Fibroblast of lung (primary cell): ENCODE measurements around the gene FAM50B. TPM values are rescaled to one million over a fixed set of nuclear protein-coding genes. Genes with fewer than 3 reads are reported as not detected.
A peak's percentile ranks its signal among the peaks of the same experiment; 100 is the strongest.

ENCODE experiments used
- DNase-seq, 2 donors: peaks; one replicate each; pipeline versions ENCODE4 v3.0.0 to v3.0.0-alpha.2; 2010; ENCODE audit warnings: low read depth in 2 of 2
- H2AFZ ChIP-seq: 2 replicates; pipeline ENCODE4 v1.5.1; 2012; ENCODE audit warnings: low read length, control low read depth, inconsistent platforms
- H3K27ac ChIP-seq: 2 replicates; pipeline ENCODE4 v1.5.1; 2011; ENCODE audit warnings: low read length, control low read depth; ENCODE audit not compliant: insufficient read depth
- H3K27me3 ChIP-seq: 2 replicates; pipeline ENCODE4 v1.5.1; 2011; ENCODE audit warnings: mild to moderate bottlenecking, low read length; ENCODE audit not compliant: control insufficient read depth, insufficient read depth
- H3K36me3 ChIP-seq: 2 replicates; pipeline ENCODE4 v1.5.1; 2011; ENCODE audit warnings: low read length; ENCODE audit not compliant: control insufficient read depth, insufficient read depth
- H3K4me1 ChIP-seq: 2 replicates; pipeline ENCODE4 v1.5.1; 2011; ENCODE audit warnings: low read length; ENCODE audit not compliant: control insufficient read depth, insufficient read depth; ENCODE audit errors: extremely low read depth
- H3K4me2 ChIP-seq: 2 replicates; pipeline ENCODE4 v1.5.1; 2011; ENCODE audit warnings: low read length, control low read depth; ENCODE audit not compliant: insufficient read depth; ENCODE audit errors: extremely low read depth
- H3K4me3 ChIP-seq, 4 experiments: fragments of 200-600 bp in 1 of 4; sonication (generic) in 1 of 4; replicated peaks in 1 of 4; 2 replicates each; pipeline ENCODE4 v1.5.1; 2011 to 2016; ENCODE audit warnings: low read length in 4 of 4, low read depth in 3 of 4, mild to moderate bottlenecking in 3 of 4, control low read depth in 2 of 4, inconsistent platforms in 1 of 4, mixed read lengths in 1 of 4; ENCODE audit not compliant: insufficient read depth in 1 of 4; ENCODE audit errors: control extremely low read depth in 1 of 4
- H3K79me2 ChIP-seq: 2 replicates; pipeline ENCODE4 v1.5.1; 2012; ENCODE audit warnings: mild to moderate bottlenecking, low read length, inconsistent platforms; ENCODE audit not compliant: control insufficient read depth, insufficient read depth
- H3K9ac ChIP-seq: 2 replicates; pipeline ENCODE4 v1.5.1; 2011; ENCODE audit warnings: mild to moderate bottlenecking, low read length, control low read depth; ENCODE audit not compliant: insufficient read depth
- H3K9me3 ChIP-seq: 2 replicates; pipeline ENCODE4 v1.5.1; 2012; ENCODE audit warnings: low read depth, low read length; ENCODE audit not compliant: control insufficient read depth, insufficient read depth
- H4K20me1 ChIP-seq: 2 replicates; pipeline ENCODE4 v1.5.1; 2011; ENCODE audit warnings: low read length; ENCODE audit not compliant: control insufficient read depth, insufficient read depth; ENCODE audit errors: extremely low read depth
- EZH2 ChIP-seq: IDR thresholded peaks from 2 replicates; pipeline ENCODE4 v1.5.1; 2012; ENCODE audit warnings: low read length, control low read depth, mild to moderate bottlenecking; ENCODE audit errors: missing control alignments
- polyA plus RNA-seq, 2 donors: library from polyadenylated mRNA; depleted of rRNA in 1 of 2; stranded (reverse) in 1 of 2; unstranded in 1 of 2; fragments of >200 nt; gene quantifications; 2 replicates each; pipeline ENCODE4 v1.2.1, GENCODE V29; 2011 to 2012; ENCODE audit warnings: missing spikeins in 1 of 2
- total RNA-seq: library from RNA; depleted of rRNA; stranded (reverse); fragments of >200 nt; gene quantifications from 2 replicates; pipeline ENCODE4 v1.2.1, GENCODE V29; 2014
- TF ChIP-seq, protein P1 (sequence below), 2 donors: IDR thresholded peaks in 1 of 2; conservative IDR thresholded peaks in 1 of 2; 1 replicate in 1 of 2; 2 replicates in 1 of 2; pipeline ENCODE4 v1.5.1; 2011 to 2012; ENCODE audit warnings: low read length in 2 of 2, control low read depth in 1 of 2, inconsistent platforms in 1 of 2, low read depth in 1 of 2, mild to moderate bottlenecking in 1 of 2

Gene FAM50B
- total and polyA plus RNA-seq, 2 donors (not counting 1 experiment from before 2014, with no cell fraction given) = 4.2 to 15.7 TPM

DNA sequence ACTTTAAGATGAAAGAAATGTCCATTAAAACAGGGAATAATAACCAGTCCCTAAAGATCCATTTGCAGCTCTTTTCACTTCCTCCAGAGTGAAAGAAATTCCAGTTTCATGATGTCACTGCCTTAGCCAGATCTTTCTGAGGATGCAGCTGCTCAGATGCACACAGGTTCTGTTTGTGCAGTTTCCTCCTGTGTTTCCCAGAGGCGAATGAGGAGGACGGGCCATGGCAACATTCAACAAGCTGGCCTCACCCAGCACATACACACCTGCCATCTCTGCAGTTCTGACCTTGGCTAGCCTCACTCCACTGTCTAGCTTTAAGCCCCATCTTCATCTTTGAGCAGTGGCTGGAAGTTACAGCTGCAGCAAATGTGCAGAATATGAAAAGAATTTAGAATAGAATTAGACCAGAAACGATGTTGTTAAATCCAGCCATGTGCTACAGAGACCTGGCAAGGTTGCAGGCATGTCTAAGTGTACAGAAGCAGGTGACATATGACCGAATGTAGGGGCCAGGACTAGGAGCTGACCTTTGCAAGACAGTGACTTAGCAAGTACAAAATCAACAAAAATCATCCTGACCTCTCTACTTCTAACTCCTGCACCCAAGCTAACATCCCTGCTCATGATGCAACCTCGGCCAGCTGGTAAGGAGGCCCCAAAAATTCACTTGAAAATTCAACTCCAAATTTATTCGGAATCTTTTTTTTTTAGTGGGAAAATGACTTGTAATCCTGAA lies 35.0 kb downstream of the FAM50B start:
- peak; percentile 49 to 75 for DNase-seq
- Histone ChIP-seq H3K4me1 (peaks cover 9% of the 10 kb centered on the region), H3K27ac (no peak overlapping the region), H3K9me3 (no peaks in the 10 kb centered on the region), H2AFZ (no peak overlapping the region), H3K79me2 (no peaks in the 10 kb centered on the region), H3K36me3 (no peaks in the 10 kb centered on the region), H3K4me2 (peak overlapping the region; percentile 26), H4K20me1 (no peaks in the 10 kb centered on the region), H3K27me3 (no peaks in the 10 kb centered on the region), H3K4me3 (no peak overlapping the region), H3K9ac (no peak overlapping the region)
- no peak for TF ChIP-seq EZH2
- TF ChIP-seq, protein P1, sequence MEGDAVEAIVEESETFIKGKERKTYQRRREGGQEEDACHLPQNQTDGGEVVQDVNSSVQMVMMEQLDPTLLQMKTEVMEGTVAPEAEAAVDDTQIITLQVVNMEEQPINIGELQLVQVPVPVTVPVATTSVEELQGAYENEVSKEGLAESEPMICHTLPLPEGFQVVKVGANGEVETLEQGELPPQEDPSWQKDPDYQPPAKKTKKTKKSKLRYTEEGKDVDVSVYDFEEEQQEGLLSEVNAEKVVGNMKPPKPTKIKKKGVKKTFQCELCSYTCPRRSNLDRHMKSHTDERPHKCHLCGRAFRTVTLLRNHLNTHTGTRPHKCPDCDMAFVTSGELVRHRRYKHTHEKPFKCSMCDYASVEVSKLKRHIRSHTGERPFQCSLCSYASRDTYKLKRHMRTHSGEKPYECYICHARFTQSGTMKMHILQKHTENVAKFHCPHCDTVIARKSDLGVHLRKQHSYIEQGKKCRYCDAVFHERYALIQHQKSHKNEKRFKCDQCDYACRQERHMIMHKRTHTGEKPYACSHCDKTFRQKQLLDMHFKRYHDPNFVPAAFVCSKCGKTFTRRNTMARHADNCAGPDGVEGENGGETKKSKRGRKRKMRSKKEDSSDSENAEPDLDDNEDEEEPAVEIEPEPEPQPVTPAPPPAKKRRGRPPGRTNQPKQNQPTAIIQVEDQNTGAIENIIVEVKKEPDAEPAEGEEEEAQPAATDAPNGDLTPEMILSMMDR (conservative IDR thresholded peaks at IDR 0.05 in 1 of 2, IDR thresholded peaks at IDR 0.05 in 1 of 2; ENCODE audit: low read depth in 1 of 2, low read length in 2 of 2) = no peak

DNA sequence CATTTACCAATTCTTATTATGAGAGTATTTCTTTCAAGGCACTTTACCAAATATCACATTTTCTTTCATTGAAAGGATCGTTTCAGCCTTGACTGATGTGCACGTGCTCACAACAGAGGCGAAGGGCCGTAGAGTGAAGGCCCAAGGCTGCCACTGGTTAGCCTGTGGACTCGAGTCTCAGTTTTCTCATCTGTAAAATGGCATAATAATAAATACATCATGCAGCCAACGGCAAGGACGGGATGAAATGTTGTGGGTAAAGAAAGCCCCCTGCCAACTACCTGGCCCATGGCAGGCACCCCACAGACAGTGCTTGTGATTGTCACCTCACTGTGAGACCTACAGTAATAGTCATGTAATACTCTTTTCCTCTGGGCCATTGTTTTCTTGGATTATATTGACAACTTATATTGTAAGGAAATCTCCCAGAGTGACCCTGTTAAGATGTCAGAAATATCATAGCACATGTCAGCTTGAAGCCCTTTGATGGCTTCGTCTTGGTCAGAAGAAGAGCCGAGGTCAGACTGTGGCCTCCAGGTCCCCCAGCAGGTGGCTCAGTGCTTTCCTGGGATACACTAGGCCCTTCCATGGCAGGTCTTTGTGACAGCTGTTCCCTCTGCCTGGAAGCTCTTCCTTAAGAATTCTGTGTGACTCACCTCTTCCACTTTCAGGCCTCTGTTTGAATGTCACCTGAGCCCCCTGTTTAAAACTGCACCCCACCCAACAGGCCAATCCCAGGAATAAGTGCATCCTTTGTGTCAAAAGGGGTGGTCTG lies 36.3 kb downstream of the FAM50B start:
- Histone ChIP-seq H2AFZ (no peak overlapping the region), H3K79me2 (no peaks in the 10 kb centered on the region), H3K4me3 (no peak overlapping the region), H3K27ac (no peak overlapping the region), H3K4me1 (peaks cover 9% of the 10 kb centered on the region), H3K4me2 (no peak overlapping the region), H3K36me3 (no peaks in the 10 kb centered on the region), H3K9ac (no peak overlapping the region), H3K9me3 (no peaks in the 10 kb centered on the region), H3K27me3 (no peaks in the 10 kb centered on the region), H4K20me1 (no peaks in the 10 kb centered on the region)
- no peak for DNase-seq
- no peak for TF ChIP-seq EZH2
- TF ChIP-seq, protein P1 (conservative IDR thresholded peaks at IDR 0.05 in 1 of 2, IDR thresholded peaks at IDR 0.05 in 1 of 2; ENCODE audit: low read depth in 1 of 2, low read length in 2 of 2) = peak in 1 of 2 donors; percentile 1

DNA sequence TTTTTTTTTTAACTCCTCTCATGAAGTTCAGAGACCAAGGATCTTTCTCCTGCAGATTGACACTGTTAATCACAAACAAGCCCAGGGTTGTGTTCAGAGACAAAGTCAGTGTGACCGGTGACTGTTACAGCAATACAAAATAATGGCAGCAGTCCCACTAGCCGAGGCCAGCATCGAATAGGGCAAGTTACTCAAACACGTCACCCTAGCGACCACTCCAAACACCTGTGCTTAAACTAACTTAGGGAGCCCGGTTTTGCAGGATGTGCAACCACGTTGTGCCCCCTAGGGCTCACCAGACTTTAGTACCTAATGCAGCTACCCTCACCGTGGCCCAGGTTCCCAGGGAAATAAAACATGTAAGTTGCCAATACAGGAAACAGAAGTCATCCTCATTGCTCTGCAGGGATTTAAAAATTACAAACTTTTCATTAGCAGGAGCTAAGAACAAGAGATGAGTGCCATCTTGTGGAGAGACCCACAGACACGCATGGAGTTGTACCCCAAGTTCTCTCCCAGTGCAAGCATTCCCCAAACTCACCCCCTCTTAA lies 38.1 kb downstream of the FAM50B start:
- no peaks in the 10 kb centered on the region for H4K20me1 ChIP-seq
- no peak overlapping the region for H2AFZ ChIP-seq
- H3K9ac ChIP-seq = no peak overlapping the region
- no peaks in the 10 kb centered on the region for H3K27me3 ChIP-seq
- DNase-seq = peak; percentile 36 to 63
- peaks cover 9% of the 10 kb centered on the region for H3K4me1 ChIP-seq
- H3K9me3 ChIP-seq = no peaks in the 10 kb centered on the region
- H3K27ac ChIP-seq = no peak overlapping the region
- H3K79me2 ChIP-seq = no peaks in the 10 kb centered on the region
- H3K4me3 ChIP-seq = no peak overlapping the region
- TF ChIP-seq, protein P1 (conservative IDR thresholded peaks at IDR 0.05 in 1 of 2, IDR thresholded peaks at IDR 0.05 in 1 of 2; ENCODE audit: low read depth in 1 of 2, low read length in 2 of 2) = peak; percentile 57 to 66
- TF ChIP-seq EZH2 = no peak
- H3K4me2 ChIP-seq = no peak overlapping the region
- H3K36me3 ChIP-seq = no peaks in the 10 kb centered on the region
